T1000 (cell line): Measurements from ENCODE around the gene SSX1.
"Not testable (repeated sequence)": the region's sequence is repeated elsewhere in the genome, so short reads cannot be mapped to it uniquely, and the experiment has no call there.

Source experiments
- DNase-seq: peaks from one replicate; lab custom pipeline; 2025; ENCODE audit warnings: mixed read lengths; lab: John Stamatoyannopoulos, UW

The SSX1 gene, protein sequence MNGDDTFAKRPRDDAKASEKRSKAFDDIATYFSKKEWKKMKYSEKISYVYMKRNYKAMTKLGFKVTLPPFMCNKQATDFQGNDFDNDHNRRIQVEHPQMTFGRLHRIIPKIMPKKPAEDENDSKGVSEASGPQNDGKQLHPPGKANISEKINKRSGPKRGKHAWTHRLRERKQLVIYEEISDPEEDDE

DNA sequence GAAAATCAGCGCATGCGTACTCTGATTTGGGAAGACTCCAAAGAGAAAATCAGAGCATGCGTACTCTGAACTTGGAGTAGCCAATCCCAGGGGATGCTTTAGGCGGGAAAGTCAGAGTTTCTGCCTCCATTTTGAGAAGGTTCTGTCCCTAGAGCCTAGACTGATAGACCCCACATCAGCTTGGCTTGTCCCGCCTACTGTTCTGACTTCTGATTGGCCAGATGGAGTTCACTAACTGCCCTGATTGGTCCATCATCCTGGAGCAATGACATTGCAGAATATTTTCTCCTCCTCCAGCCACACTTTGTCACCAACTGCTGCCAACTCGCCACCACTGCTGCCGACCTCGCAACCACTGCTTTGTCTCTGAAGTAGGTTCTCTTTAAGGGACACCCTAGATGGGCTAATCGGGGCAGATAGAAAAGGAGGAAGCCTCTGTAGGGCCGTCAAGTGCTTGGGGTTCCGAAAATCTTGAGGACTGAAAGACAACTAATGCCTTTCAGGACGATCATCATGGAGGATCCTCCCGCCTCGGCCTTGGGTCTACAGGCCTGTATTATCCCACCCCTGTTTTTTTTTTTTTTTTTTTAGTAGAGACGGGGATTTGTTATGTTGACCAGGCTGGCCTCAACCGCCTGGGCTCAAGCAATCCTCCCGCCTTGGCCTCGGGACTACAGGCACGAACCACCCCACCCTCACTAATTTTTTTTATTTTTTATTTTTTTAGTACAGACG, at the start of gene SSX1:
Gene SSX1, plus strand, starts transcription at position 331 of the 735 bp plus-strand sequence. CDS start 1,850 bp downstream, outside the sequence.
- DNase-seq: not testable (repeated sequence)

DNA sequence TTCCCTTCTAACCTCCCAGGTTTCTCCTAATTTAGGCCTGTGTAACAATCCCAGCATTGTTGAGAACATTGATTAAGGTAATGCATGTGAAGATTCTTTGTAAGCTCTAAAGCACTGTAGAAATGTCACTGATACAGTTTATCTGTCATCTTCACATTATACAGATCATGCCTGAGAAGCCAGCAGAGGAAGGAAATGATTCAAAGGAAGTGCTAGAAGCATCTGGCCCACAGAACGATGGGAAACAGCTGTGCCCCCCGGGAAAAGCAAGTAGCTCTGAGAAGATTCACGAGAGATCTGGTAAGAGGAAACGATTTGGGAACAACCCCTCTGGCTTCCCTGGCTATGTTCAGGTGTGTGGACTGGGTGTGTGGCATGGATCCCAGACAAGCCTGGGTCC, 40.9 kb upstream of the SSX1 start:
- not testable (repeated sequence) for DNase-seq

DNA sequence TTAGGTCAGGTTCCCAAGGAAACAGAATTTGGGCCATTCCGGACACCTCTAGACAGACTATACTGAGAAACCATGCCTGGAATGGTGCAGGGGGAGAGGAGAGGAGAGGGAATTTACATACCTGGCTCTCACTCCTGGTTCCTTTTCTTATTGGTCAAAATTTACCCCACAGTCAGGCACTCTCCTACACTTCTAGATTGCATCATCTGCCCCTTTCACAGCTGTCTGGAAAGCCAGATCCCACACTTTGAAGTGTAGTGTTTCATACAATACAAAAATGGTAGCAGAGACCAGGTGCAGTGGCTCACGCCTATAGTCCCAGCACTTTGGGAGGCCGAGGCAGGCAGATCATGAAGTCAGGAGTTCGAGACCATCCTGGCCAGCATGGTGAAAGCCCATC, 31.0 kb upstream of the SSX1 start:
- DNase-seq: not testable (repeated sequence)

DNA sequence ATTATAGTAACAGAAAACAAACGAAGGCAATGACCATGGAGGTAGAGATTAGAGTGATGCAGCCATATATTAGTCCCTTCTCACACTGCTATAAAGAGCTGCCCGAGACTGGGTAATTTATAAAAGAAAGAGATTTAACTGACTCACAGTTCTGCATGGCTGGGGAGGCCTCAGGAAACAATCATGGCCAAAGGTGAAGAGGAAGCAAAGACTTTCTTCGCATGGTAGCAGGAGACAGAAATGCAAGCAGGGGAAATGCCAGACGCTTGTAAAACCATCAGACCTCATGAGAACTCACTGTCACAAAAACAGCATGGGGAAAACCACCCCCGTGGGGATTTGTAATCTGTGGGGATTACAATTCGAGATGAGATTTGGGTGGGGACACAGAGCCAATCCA, 2.2 kb upstream of the SSX1 start:
- DNase-seq: not testable (repeated sequence)

DNA sequence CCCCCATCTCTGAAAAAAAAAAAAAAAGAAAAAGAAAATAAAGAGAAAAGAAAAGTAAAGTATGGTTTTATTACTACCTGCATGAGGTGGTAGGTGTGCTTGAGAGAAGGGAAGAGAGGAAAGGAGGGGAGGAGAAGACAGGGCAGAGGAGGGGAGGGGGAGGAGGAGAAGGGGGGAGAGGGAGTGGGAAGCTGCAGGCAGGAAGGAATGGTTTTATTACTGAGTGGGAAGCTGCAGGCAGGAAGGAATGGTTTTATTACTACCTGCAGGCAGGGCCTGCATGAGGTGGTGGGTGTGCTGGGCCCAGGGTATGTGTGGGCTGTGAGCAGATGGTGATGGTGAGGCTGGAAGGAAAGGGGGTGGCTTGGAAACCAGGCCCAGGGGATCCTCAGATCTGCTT, 19.2 kb downstream of the SSX1 start:
- not testable (repeated sequence) for DNase-seq

DNA sequence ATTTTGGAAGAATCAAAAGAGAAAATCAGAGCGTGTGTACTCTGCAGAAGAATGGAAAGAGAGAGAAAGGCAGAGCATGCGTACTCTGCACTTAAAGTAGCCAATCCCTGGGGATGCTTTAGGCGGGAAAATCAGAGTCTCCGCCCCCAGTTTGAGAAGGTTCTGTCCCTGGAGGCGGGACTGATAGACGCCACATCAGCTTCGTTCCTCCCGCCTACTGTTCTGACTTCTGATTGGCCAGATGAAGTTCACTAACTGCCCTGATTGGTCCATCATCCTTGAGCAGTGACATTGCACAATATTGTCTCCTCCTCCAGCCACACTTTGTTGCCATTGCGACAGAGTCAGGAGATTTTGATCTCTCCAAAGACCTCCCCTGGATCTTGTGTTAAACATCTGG, 23.8 kb downstream of the SSX1 start:
- no peak for DNase-seq

DNA sequence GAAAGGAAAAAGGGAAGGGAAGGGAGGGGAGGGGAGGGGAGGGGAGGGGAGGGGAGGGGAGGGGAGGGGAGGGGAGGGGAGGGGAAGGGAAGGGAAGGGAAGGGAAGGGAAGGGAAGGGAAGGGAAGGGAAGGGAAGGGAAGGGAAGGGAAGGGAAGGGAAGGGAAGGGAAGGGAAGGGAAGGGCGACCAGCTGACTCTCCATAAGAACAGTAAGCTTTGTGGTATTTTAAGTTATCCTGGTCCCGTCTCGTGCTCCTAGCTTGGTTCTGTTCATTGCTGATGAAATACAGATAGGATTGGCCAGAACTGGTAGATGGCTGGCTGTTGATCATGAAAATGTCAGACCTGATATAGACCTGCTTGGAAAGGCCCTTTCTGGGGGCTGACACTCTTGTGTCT, 25.5 kb downstream of the SSX1 start:
- DNase-seq: not testable (repeated sequence)

DNA sequence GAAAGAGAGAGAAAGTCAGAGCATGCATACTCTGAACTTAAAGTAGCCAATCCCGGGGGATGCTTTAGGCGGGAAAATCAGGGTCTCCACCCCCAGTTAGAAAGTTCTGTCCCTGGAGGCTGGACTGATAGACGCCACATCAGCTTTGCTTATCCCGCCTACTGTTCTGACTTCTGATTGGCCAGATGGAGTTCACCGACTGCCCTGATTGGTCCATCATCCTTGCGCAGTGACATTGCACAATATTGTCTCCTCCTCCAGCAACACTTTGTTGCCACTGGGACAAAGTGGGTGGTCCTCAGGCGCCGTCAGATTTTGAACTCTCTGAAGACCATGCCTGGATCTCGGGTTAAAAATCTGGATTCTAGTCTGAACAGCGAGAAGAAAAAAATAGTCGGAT, 51.0 kb downstream of the SSX1 start:
- DNase-seq: no peak

DNA sequence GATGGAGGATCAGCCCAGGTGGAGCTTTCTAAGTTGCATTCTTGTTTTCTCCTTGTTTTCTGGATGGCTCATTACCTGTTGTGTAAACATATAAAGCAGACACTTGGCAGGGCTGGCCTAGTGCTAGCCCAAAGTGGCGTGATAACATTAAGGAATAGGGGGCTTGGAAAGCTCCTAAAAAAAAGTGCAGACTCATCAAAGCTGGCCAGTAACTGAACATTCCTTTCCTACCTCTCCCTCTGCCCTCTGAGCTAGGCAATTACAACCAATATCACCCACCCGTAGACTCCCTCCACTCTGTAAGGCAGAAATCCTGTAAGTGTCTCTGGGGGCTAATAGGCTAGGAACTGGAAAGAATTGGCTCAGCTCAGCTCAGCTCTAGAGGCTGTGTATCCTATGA, 58.8 kb downstream of the SSX1 start:
- not testable (repeated sequence) for DNase-seq
